ENCODE data around the gene NPY1R. TPM values are rescaled to one million over a fixed set of nuclear protein-coding genes. Genes with fewer than 3 reads are reported as not detected.
A peak's percentile ranks its signal among the peaks of the same experiment; 100 is the strongest.

Gene NPY1R
- polyA plus RNA-seq (ENCODE audit: insufficient read length in 3 of 3), result 10 to 100 TPM; 16.0 to 21.2 (median 19.4) TPM
- long read RNA-seq, donor 1, partial matches to known transcripts, result 0 of 4 reads
- long read RNA-seq, donor 1, other reads (novel, unspliced or antisense), result 0 of 4 reads
- long read RNA-seq, donor 2, partial matches to known transcripts, result 0 of 5 reads
- long read RNA-seq, donor 2, other reads (novel, unspliced or antisense), result 0 of 5 reads
- long read RNA-seq, donor 3, partial matches to known transcripts, result 0 of 4 reads
- long read RNA-seq, donor 3, other reads (novel, unspliced or antisense), result 0 of 4 reads
- long read RNA-seq, donor 4, partial matches to known transcripts, result 0 of 3 reads
- long read RNA-seq, donor 4, other reads (novel, unspliced or antisense), result 0 of 3 reads
- long read RNA-seq, donor 5, partial matches to known transcripts, result 0 of 1 reads
- long read RNA-seq, donor 5, other reads (novel, unspliced or antisense), result 0 of 1 reads
- long read RNA-seq, donor 6, result 0 reads
- long read RNA-seq, donor 7, partial matches to known transcripts, result 0 of 3 reads
- long read RNA-seq, donor 7, other reads (novel, unspliced or antisense), result 0 of 3 reads
- long read RNA-seq, donor 8, result 0 reads
- long read RNA-seq, donor 9, partial matches to known transcripts, result 14 of 20 reads
- long read RNA-seq, donor 9, other reads (novel, unspliced or antisense), result 0 of 20 reads
- long read RNA-seq, donor 10, partial matches to known transcripts, result 0 of 1 reads
- long read RNA-seq, donor 10, other reads (novel, unspliced or antisense), result 0 of 1 reads
- long read RNA-seq, donor 11, partial matches to known transcripts, result 0 of 5 reads
- long read RNA-seq, donor 11, other reads (novel, unspliced or antisense), result 0 of 5 reads
- long read RNA-seq, donor 12, partial matches to known transcripts, result 0 of 10 reads
- long read RNA-seq, donor 12, other reads (novel, unspliced or antisense), result 7 of 10 reads
- long read RNA-seq, donor 13, result 0 reads
- long read RNA-seq, donor 14, partial matches to known transcripts, result 0 of 2 reads
- long read RNA-seq, donor 14, other reads (novel, unspliced or antisense), result 0 of 2 reads
- long read RNA-seq, donor 15, partial matches to known transcripts, result 0 of 1 reads
- long read RNA-seq, donor 15, other reads (novel, unspliced or antisense), result 0 of 1 reads
- long read RNA-seq, donor 16, partial matches to known transcripts, result 0 of 3 reads
- long read RNA-seq, donor 16, other reads (novel, unspliced or antisense), result 0 of 3 reads

GRCh38 chr4:163332526-163333406, at the start of gene NPY1R:
NPY1R (minus strand) TSS chr4:163332596; CDS start chr4:163326554, 6,042 bp downstream.
- peak; percentile 83 for DNase-seq

- no peak for DNase-seq
Observed at GRCh38 chr4:163380703-163381102, 48.3 kb upstream of the NPY1R start.

DNA sequence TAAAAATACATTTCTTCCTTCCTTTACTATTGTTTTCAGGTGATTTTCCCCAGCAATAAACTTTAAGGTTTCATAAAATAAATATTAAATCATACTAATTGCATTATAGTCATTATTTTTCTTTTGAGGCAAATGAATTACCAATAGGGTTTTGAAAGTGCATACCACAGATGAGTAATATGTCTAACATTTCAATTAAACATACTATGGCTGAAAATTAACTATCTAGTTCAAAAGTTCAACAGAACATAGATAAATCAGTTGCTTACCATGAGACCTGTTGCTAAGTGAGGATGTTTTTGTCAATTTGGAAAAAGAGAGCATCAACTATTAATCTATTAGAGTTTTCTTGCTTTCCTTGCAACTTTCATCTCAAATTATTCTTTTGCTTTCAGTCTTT, 46.3 kb upstream of the NPY1R start:
- DNase-seq, result no peak

GRCh38 chr4:163372029-163372428, 39.6 kb upstream of the NPY1R start:
- no peak for DNase-seq

DNA sequence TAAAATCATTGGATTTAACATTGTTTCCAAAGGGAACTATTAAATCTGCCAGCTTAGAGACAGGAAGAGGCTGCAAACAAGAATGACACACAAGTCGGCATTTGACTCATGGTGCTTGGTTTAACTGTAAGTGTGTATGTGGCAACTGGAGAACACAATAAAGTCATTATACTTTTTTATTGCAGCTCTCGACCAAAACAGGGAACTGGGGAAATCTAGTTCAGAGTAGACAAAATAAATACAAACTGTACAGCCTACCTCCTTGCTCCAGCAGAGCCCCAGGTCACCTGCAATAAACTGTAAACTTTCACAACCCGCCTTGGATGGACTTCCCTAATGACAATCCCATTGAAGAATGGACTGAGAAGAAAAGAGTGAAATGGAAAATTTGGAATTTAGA, 35.3 kb upstream of the NPY1R start:
- DNase-seq, result no peak

- no peak for DNase-seq
Observed at GRCh38 chr4:163356104-163356503, 23.7 kb upstream of the NPY1R start.

DNA sequence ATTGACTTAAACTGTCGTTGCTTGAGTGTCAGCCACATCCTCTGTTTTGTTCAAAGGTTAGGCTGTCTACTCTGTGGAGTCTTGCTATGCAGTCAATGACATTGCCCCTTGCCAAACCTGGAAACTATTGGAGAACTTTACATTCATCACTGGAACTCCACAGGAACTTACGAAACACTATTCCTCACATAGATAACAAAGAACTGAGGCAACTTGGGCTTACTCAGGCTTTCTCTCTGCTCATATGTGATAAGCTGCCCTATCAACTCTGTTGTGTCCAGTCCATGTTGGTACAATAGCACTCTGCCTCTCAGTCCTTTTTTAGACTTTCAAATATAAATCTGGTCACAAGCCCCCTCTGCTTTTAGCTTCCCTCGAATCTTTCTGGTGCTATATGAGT, 20.7 kb upstream of the NPY1R start:
- no peak for DNase-seq

DNA sequence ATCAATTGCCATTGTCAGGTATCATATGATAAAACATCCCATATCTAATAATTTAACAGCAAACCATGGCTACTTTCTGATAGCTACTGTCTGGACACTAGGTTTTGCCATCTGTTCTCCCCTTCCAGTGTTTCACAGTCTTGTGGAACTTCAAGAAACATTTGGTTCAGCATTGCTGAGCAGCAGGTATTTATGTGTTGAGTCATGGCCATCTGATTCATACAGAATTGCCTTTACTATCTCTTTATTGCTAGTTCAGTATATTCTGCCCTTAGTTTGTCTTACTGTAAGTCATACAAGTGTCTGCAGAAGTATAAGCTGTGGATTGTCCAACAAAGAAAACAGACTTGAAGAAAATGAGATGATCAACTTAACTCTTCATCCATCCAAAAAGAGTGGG, 18.3 kb upstream of the NPY1R start:
- no peak for DNase-seq

DNA sequence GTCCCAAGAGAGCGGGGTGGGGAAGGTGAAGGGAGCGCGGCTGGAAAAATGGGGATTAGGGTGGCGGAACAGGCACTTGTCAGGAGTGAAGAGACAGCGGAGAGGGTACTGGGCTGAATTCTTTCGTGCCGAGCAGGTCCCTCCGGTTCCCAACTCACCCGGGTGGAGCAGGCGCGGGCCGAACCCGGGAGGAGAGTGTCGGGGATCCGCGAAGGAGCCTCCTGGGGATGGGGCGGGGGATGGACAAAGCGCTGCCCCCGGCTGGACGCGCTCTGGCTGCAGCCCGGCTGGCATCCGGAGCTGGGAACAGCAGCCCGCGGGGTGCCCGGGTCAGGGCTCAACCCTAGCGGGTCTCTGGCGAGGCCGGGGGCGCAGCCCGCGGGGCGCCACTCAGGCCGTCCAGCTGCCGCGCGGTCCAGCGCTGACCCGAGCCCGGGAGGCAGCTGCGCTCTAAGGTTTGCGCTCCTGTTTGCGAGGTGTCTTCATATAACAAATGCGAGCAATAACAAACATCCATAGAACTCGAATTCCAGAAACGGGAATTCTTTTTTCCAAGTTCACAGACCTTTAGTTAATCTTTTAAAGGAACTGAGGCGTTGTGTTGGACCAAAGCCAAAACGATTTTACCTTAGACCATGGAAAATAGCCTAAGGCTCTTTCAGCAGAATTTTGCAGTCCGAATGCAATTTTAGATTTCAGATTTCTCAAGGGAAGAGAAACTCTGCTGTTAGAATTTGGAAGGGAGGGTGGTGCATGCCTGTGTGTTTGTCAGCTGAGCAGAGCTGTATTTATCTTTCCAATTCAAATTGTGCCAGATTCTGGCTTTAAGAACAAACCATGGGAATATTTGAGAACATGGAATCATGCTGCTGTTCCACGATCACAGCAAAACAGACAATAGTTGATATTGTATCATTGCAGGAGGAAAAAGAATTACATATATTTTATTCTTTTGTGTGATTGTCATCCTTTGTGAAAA, 12.0 kb upstream of the NPY1R start:
- no peak for DNase-seq

DNA sequence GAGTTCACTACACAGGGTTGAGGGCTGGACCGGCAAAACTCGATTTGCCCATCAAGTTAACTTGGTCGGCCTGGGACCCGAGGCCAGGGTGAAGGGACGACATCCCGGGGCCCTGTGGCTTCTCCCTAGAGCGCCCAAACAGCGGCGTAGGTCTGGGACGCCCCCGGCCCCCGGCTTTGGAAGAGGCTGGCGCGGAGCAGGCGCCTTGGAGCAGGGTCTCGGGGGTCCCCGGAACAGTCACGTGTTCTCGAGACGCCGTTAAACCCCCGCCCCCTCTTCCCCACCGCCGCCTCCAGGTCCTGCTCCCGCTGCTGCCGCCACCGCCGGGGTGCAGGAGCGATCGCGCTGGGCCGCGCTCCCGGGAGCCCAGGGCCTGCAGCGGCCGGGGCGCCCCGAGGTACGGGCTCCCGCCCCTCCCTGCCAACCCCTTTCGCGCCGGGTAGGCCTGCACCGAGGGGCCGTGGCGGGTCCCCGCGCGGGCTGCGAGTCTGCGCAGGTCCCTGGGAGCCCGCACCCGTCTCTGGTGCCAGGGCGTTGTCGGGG, 11.3 kb upstream of the NPY1R start, which contains the start of gene NPY5R:
NPY5R (plus strand) TSS at position 289 of the 543 bp plus-strand sequence. CDS start 6,382 bp downstream, outside the sequence.
- DNase-seq, result no peak

DNA sequence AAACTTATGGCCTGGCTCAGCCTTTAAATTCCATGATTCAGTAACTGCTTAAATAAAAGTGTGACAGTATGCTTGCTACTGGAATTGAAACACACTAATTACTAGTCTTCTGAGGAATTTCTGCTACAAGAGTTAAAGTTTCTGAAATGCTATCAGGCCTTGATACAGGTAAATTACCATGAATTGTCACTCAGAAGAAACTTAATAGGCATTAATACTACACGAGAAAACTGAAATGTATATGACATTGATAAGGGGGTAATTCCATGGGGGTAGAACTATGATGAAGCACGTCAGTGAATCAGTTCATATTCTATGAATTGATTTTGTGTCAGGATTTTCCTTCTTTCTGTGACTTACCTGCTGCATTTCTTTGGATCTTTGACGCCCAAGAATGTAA, 3.0 kb upstream of the NPY1R start:
- DNase-seq, result no peak

- no peak for DNase-seq
Observed at GRCh38 chr4:163331629-163332376, 593 bp downstream of the NPY1R start.

GRCh38 chr4:163330916-163331628, 1.3 kb downstream of the NPY1R start:
- DNase-seq, result no peak

GRCh38 chr4:163317110-163317509, 15.3 kb downstream of the NPY1R start:
- no peak for DNase-seq

DNA sequence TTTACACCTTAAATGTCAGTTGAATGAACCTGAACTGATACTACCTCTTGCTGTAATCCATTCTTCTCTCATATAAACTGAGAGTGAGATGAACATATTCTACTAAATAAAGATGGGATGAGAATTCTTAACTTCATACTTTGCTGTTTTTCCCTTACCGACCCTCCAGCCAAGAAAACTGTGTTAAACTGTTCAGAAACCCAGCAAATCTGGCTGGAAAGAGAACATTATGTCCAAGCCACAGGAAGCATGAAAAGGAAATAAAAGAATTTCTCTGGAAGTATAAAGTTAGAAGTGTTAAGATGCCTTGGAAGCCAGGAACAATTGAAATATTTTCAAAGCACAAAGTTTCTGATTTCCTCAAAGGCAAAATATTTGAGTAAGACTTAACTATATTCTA, 22.9 kb downstream of the NPY1R start:
- DNase-seq, result no peak

DNA sequence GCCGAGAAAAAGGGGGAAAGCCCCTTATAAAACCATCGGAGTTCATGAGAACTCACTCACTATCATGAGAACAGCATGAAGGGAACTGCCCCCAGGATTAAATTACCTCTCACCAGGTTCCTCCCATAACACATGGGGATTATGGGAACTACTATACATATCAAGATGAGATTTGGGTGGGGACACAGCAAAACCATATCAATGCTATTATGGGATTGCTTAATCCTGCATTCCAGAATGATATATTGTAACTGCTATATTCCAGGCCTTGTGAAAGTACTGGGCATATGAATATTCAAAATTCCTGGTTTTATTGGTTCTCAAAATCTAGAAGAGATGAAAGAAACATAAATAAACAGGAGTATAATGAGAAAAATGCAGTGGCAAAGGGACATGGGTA, 29.3 kb downstream of the NPY1R start:
- DNase-seq, result no peak

DNA sequence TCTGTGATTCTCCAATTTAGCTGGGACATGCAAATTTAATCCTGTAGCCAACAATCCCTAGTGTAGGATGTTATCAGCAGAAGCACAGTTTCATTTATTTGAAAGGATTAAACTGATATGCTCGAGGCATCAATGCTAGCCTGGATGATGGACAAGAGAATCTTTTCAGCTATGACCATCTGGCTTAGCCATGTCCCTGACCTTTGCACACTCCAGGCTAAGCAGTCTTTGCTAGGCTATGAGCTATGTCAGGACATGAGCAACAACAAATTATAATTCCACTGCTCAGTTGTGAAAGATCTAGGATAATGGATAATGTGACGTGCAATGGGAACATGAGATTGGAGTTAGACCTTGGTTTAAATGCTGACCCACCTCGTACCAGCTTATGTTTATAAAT, 32.0 kb downstream of the NPY1R start:
- DNase-seq, result no peak

GRCh38 chr4:163295138-163295537, 37.3 kb downstream of the NPY1R start:
- no peak for DNase-seq
